Activated T-cell treated with anti-CD3 and anti-CD28 coated beads for 4 hours (primary cell): ENCODE data around the gene PDLIM5.
"Not testable (repeated sequence)": the region's sequence is repeated elsewhere in the genome, so short reads cannot be mapped to it uniquely, and the experiment has no call there.

Source experiments
- DNase-seq: peaks from one replicate; pipeline ENCODE4 v3.0.0-alpha.2; 2020

PDLIM5 gene

DNA sequence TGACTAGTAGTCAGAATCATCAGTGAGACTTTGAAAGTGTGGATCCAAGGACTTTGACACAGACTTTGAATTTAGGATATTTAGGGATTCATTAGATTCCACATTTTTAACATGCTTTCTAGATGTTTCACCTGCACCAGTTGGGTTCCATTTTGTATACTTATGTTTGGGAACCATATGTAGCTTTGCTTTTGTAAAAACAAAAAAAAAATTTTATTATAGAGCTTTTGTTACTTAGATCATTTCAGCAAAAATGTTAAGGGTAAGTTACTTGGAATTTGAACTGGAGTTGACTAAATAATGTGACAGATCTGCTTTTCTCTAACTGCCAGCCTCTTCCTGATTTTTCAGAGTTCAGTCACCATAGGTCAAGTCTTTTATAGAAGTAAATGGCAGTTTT is 14.6 kb downstream of the PDLIM5 start:
- DNase-seq: no peak

DNA sequence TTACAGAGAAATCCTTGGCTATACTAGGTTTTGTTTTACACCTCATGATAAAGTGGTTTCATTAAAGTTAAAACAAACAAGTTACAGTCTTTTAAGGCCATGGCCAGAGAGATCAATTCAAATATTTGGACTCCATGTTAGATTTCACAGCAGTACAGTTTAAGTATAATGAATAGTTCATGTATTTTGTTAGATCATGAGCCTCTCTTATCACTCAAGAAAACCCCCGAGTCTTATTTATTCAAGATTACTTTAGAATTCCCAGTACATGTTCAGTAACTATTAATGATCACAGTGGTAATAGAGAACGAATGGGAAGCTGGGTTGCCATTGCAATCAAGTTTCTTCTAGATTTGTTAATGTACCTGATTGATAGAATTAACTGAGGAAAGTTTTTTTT is 15.2 kb downstream of the PDLIM5 start:
- no peak for DNase-seq

DNA sequence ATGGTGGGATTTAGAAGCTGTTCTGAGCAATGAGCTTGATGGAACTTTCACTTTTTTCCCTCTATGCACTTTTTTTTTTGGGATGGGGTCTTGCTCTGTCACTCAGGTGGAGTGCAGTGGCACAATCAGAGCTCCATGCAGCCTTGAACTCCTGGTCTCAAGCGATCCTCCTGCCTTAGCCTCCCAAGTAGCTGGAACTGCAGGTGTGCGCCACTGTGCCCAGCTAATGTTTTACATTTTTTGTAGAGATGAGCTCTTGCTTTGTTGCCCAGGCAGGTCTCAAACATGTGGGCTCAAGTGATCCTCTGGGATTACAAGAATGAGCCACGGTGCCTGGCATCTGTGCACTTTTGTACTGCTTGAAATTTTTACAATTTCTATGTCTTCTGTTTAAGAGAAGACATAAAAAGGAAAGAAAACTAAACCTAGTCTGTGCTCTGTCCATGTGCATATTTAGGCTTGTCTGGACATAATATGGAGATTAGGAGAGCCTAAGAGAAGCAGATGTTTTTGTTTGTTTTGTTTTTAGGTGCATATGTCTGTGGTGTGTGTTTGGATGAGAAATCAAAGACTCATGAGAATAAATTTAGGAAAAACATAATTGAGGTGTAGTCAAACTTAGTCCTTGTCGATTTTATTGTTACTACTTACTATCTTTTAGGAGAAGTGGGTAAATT is 16.5 kb downstream of the PDLIM5 start:
- no peak for DNase-seq

DNA sequence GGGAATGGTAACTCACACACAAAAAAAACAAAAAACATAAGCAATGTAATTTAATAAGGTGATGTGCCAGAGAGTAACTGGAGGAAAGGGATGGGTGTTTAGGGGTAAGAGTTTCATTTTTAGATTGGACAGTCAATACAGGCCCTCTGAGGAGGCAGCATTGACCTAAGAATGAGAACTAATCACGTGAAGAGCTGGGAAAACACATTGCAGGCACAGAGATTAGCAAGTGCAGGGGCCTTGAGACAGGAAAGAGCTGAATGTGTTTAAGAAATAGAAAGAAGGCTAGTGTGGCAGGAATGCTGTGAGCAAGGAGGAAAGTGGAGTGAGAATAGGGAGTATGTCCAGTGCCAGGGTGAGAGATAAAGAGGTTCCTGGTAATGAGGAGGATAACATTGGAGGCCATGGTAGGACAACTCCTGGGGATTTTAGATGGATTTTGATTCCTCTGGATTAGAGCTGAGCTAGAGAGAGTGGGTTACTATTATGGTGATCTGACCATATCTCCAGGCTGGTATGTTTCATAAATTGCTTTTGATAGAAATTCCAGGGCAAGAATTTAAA is 17.6 kb downstream of the PDLIM5 start:
- no peak for DNase-seq

DNA sequence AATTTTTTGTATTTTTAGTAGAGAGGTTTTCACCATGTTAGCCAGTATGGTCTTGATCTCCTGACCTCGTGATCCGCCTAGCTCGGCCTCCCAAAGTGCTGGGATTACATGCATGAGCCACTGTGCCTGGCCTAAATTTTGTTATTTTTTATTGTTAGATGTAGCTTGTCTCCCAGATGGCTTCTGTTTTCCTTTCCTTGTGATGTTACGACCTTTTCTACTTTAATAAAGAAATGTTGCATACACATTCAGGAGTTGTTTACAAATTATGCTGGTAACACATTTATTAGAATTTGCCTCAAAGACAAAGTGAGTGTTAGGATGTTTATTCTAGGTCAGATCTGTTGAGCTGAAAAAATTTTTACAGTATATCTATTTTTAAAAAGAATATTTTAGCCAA is 18.4 kb downstream of the PDLIM5 start:
- no peak for DNase-seq

DNA sequence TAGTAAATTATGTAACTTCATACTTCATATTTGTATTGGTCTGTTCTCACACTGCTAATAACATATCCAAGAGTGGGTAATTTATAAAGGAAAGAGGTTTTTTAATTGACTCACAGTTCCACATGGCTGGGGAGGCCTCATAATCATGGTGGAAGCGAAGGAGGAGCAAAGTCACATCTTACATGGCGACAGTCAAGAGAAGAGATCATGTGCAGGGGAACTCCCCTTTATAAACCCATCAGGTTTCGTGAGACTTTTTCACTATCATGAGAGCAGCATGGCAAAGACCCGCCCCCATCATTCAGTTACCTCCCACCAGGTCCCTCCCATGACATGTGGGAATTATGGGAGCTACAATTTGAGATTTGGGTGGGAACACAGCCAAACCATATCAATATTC is 19.0 kb downstream of the PDLIM5 start:
- not testable (repeated sequence) for DNase-seq

DNA sequence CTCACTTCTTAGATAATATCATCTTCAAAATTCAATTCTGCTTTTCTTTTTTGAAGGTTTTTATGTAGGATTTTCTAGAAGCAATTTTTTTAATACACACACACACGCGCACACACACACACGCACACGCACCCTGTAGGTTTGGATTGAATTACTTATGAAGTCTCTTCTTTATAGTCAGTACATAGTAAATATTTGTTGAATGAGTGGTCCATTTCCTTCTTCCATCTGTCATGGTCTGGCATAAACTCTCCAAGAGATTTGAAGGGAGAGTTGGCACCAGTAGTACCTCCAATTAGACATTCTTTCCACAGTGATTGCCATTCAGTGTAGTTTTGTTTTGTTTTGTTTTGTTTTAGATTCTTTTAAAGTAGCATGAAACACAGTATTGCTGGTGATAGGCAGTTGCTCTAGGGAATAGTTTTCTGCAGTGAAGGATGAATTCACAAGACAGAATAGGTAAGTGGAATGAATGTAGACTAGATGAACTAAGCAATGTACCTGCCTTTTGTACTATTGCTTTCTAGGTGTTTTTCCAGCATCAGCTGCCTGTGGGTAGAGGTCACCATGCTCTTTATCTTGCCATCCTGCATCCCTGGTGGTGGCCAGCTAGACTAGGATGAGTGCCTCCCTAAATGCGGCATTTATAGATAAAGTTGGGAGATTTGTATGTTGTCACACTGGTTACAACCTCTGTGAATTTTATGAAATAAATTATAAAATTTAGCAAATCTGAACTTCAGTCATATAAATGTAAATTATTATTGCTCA is 20.5 kb downstream of the PDLIM5 start:
- no peak for DNase-seq

DNA sequence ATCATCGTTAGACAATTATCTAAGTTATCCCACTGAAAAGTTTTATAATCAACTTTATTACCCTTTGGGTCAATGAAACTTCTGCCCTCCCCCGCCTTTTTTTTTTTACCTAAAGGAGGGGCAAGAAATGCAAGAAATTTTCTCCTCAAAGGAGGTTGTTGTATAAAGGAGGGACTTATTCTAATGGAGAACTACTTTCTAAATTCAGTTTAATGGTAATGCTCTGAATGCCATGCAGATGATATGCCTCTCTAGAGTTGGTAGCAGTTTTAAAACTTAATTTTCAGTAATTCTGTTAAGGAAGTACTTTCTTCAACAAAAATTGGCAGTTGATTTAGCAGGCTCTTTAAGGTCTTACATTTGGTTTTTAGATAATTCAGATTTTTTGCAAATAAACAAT is 23.3 kb downstream of the PDLIM5 start:
- no peak for DNase-seq

DNA sequence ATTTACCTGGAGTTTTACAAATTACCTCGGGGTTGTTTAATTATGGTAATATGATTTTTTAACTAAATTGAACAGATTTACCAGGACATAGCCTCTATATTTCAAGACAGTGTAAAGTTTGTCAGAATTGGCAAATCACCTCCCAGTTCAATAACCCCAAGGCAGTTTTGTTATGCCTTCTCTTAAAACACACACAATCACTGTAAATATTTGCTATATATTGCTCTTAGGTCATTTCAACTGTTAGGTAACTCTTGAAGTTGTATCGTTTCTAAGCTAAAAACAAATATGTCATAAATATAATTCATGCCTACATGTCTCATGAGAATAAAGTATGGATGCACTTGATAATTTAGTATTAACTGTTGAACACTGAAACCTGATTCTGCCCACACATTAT is 24.1 kb downstream of the PDLIM5 start:
- DNase-seq: no peak

DNA sequence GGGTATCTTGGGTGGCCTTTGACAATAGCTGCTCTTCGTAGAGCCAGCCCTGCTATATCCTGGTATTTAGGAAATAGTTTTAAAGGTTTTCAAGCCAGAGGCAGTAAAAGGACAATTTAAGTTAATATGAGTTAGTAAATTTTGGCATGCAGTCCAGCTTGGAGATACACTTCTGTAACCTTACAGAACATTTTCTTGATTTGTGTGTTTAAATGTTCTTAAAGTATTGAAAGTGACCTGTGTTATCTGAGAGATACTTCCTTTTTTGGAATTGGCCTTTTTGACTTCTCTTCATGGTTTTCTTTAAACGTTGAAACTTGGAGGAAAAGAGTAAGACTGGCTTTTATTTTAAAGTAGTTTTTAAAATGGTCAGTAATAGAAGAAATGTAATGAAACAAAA is 25.5 kb downstream of the PDLIM5 start:
- DNase-seq: no peak

DNA sequence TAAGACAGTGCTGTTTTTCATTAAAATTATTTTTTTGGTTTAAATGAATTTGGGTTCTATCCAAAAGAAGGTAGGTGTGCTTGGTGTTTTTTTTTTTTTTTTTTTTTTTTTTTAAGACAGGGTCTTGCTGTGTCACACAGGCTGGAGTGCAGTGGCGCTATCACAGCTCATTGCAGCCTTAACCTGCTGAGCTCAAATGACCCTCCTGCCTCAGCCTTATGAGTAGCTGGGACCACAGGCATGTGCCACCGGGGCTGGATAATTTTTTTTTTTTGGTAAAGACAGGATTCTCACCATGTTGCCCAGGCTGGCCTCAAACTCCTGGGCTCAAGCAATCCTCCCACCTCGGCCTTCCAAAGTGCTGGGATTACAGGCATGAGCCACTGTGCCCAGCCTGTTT is 27.1 kb downstream of the PDLIM5 start:
- DNase-seq: not testable (repeated sequence)

DNA sequence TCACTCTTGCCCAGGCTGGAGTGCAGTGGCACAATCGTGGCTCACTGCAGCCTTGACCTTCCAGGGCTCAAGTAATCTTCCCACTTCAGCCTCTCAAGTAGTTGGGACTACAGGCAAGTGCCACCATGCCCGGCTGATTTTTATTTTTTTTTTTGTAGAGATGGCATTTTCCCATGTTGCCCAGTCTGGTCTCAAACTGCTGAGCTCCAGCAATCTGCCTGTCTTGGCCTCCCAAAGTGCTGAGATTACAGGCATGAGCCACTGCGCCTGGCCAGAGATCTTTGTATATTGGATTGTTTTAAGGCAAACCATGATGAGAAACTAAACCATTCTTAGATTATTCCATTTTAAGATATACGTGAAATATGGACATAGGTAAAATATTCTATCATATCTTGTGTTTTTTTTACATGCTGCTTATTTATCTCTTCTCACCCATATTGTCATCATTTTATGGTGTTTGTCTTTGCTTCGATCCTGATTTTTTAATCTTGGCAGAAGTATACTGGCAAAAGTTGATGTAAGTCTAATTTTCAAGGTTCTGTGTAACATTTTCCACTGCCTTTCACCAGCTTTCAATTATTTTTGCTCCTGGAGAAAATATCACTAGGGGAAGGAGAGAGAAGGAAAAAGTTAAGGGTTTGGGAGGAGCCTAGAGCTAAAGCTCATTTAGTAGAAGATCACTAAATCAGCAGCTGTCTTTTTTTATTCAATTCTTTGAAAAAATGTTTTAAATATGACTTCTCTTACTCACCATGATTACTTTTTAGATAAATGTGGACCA is 27.8 kb downstream of the PDLIM5 start:
- DNase-seq: no peak

DNA sequence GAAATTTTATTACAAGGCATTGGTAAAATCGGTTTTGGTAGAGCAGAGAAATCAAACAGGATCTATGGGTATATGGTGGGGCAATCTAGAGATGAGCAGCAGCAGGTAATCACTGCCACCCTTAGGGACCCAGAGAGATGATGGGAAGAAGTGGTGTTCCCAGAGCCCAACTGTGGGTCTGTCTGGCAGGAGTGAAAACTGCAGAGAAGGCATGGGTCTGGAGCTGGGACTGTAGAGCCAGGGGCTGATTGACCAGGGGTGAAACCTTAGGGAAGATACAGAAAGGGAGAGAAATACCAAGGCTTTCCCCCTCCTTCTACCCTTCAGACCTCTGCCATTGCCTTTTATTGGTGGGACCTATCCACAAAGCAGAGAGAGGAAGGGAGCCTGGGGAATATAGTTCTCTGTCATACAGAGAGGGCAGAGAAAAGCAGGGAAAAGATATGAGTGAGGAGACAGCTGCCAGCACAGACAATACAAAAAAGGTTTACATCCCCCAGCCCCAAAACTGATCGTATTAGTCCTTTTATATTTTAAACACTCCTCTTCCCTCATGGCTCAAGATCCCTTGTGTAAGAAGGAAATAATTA is 28.7 kb downstream of the PDLIM5 start:
- DNase-seq: no peak

DNA sequence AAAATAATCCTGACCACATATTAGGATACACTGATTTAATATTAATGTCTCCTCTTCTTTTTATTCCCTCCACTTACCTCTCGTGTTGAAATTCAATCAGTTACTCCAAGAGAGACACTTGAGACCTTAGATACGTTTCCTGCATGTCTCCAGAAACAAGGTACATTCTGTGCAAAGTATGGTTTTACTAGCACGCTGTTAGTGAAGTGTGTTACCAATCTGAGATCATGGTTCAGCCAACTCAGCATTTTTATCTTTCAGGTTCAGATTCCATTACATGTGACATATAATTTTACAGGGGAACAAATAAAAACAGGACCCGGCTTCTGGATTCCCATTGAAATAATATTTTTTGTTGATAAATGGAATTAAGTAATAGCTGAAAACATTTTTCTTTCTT is 32.2 kb downstream of the PDLIM5 start:
- no peak for DNase-seq

DNA sequence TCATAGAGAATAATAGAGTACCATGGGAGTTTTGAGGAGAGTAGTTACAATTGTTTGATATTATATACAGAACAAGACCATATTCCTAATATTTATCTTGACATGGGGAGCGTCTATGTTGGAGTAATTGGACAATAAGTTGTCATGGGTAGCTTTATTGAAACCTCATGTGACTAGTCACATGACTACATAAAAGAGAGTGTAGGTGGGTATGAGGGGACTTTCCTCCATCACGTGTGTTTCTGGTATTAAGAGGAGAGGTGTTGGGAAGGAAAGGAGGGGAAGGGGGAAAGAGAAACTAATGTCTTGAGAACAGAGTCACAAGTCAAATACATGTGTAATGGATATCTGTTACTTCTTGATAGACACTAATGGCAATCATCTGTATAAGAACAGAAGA is 33.1 kb downstream of the PDLIM5 start:
- DNase-seq: no peak

DNA sequence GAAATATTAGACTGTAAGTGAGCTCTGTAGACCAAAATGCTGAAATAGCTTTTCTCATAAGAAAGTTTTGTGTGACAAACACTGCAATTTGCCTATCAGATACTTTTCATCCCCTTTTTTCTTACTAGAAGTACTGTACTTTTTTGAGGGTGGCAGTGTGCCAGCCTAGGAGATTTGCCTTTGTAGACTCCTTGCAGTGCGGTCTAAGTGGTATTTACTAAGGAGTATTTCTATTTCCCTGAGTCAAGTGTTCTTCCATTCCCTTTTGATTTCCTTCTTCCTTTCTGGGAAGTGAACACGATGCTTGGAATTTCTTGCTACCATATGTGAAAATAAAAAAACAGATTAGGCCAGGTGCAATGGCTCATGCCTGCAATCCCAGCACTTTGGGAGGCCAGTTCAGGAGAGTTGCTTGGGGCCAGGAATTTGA is 34.6 kb downstream of the PDLIM5 start:
- DNase-seq: no peak

DNA sequence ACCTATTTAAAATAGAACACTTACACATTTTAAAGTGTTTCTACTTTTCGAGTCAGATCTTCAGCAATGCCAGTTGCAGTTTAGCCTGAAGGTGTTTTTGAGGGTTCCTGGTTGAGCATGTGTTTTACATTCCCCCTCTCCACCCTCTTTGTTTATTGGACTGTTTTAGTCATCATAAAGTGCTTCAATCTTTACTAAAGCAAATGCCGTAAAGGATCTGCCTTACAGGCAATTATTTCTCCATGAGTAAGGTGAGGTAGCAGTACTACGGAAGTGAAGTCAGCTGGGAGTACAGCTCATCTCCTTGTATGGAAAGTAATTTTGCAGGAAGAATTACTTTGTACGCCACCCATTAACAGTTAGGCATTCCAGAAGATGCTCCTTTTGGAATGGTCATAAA is 36.9 kb downstream of the PDLIM5 start:
- no peak for DNase-seq

DNA sequence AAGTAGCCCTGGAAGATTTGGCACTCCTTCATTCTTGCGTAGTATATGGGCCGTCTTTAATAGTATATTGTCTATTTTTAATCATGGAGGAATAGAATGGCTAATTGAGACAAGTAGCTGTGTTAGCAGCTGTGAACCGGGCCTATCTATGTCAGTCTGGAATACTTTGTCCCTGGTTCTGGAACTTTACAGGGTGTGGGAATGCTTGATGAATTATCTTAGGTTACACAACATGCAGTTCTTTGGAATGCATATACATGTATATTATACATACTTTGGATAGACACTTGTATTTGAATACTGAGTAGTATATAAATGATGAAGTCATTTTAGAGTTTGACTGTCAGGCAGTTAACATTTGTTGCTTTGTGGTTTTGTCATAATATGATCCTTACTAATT is 37.4 kb downstream of the PDLIM5 start:
- DNase-seq: no peak

DNA sequence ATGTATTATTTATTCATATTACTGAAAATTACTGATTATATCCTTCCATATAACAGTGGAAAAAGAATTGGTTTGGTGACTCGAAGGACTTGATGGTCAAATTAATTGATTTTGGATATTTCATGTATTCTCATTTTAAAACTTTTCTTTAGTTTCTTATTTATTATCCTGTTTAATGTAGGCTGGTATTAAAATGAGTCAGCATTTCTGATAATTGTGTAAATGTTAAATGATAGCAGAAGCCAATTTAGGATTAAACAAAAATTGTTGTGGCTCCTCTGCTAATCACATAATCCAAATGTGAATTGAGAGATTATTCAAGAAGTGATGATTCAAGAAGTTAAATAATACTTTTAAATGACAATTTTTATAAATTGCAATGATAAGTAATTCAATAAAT is 38.7 kb downstream of the PDLIM5 start:
- DNase-seq: no peak

DNA sequence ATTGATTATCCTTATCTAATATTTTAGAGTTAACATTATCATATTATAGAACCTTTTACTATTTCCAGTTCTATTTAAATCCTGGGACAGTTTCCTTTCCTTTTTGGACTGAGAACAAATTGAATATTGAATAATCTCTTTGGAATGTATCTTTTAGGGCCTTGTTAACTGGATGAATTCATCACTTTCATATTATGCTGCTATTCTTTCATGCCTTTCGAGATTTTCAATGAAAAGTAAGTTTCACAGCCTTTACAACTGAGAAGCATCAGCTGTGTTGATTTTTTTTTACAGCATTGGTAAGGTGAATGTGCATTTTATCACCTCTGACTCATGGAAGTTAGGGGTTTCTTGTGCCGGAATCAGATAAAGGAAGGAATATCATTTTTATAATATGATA is 39.6 kb downstream of the PDLIM5 start:
- no peak for DNase-seq

DNA sequence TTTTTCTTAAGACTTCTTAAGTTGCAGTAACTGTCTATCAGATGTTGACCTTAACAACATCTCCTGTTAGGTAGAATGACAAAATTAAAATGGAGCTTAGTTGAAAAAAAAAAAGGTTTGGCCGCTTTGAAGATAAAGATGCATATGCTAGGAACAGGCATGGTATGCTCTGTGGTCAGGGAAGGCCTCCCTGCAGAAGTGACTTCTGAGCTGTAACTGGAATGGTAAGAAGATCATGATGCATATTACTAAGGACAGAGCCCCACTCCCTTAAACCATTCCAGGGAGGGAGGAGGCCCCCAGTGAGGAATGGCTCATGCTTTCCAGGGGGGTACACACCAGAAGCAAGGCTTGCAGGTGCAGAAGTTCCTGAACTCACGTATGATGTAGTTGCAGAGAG is 43.7 kb downstream of the PDLIM5 start:
- no peak for DNase-seq

DNA sequence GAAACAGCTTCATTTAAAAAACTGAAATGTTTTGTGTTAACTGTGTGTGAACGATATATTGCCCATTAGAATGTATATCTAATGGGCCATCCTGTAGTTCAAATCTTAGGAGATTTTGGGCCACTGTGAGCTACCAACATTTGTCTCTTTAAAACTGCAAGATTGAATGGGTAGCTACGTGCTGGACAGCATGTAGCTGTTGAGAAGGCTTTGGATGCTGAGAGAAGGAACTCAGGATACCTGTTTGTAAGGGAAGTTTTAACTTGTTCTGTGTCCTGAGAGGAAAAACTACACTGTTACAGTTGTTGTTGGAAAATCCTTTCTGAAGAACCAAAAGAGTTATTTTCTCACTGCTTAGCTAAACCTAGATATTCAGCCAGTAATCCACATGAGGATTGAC is 45.9 kb downstream of the PDLIM5 start:
- DNase-seq: no peak

DNA sequence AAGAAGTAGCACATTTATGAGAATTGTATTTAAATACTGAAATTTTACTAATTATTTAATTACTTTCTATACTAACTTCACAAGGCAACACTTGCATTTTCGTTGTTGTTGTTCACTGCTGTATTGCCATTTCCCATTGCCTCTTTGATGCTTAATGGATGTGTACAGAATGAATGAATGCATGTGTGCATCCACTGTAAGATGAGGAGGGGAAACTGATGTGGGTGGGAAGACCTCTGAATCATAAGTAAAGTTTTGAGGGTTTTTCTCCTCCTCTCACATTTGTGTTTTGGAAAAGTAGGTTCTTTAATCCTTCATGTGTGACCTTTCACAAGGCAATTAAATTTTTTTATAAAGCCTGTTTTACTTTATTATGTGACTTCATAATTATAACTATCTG is 46.8 kb downstream of the PDLIM5 start:
- no peak for DNase-seq
